A549 (cell line): ENCODE measurements around the gene TMOD2. TPM values are rescaled to one million over a fixed set of nuclear protein-coding genes. Genes with fewer than 3 reads are reported as not detected.

Experiments used
- ATAC-seq, 2 experiments: fragments of 200-7000 bp in 1 of 2; fragments of >200 bp in 1 of 2; cut with Nextera tagmentation in 1 of 2; cut with Tn5 transposase in 1 of 2; 3 replicates each; pipeline versions ENCODE4 v1.8.0 to v1.9.1; 2018 to 2020; ENCODE audit warnings: mild to moderate bottlenecking in 1 of 2, moderate library complexity in 1 of 2
- CTCF ChIA-PET: fragments of 300-600 bp; sonication (Branson Sonifier 250); formaldehyde crosslinking; extraction: SDS; loops from one replicate; lab custom pipeline; 2021; ENCODE audit warnings: antibody characterized with exemption, inconsistent platforms; lab: Yijun Ruan, JAX
- POLR2A ChIA-PET: fragments of 350-600 bp; formaldehyde crosslinking; extraction: SDS; loops from one replicate; lab custom pipeline; 2021; ENCODE audit warnings: antibody characterized with exemption, inconsistent platforms; lab: Yijun Ruan, JAX
- DNase-seq, 2 experiments: peaks; one replicate each; pipeline versions ENCODE4 v3.0.0 to v3.0.0-alpha.2; 2011 to 2016; ENCODE audit warnings: low read depth in 1 of 2, low spot score in 1 of 2
- FAIRE-seq: peaks from 2 replicates; lab custom pipeline; 2011; peaks lifted over from hg19 to GRCh38; lab: Jason Lieb, UNC
- H3K27ac ChIP-seq, 2 experiments: fragments of >200 bp; sonication (Bioruptor Twin); formaldehyde crosslinking; 3 replicates each; pipeline ENCODE4 v1.5.1; 2016 to 2017
- H3K4me1 ChIP-seq: fragments of >200 bp; sonication (Bioruptor Twin); formaldehyde crosslinking; 3 replicates; pipeline ENCODE4 v1.6.1; 2016
- H3K4me2 ChIP-seq: fragments of >200 bp; sonication (Bioruptor Twin); formaldehyde crosslinking; 3 replicates; pipeline ENCODE4 v1.6.1; 2016
- H3K4me3 ChIP-seq: fragments of >200 bp; sonication (Bioruptor Twin); formaldehyde crosslinking; 3 replicates; pipeline ENCODE4 v1.5.1; 2016
- H3K9me3 ChIP-seq: fragments of >200 bp; sonication (Bioruptor Twin); formaldehyde crosslinking; 3 replicates; pipeline ENCODE4 v1.6.1; 2016
- BHLHE40 ChIP-seq: IDR thresholded peaks from 2 replicates; pipeline ENCODE4 v1.6.1; 2012; ENCODE audit warnings: low read depth, low read length, inconsistent platforms
- CBX2 ChIP-seq: fragments of 200-600 bp; sonication (generic); IDR thresholded peaks from 2 replicates; pipeline ENCODE4 v1.6.1; 2016; ENCODE audit warnings: low read depth, mild to moderate bottlenecking, borderline replicate concordance
- CBX8 ChIP-seq: fragments of 200-600 bp; sonication (generic); IDR thresholded peaks from 2 replicates; pipeline ENCODE4 v1.6.1; 2016
- CHD4 ChIP-seq: fragments of 200-600 bp; sonication (generic); IDR thresholded peaks from 2 replicates; pipeline ENCODE4 v1.6.1; 2016; ENCODE audit warnings: antibody characterized with exemption, mild to moderate bottlenecking, borderline replicate concordance
- EHF ChIP-seq: fragments of 250-450 bp; sonication (Bioruptor Pico); IDR thresholded peaks from 2 replicates; pipeline ENCODE4 v1.5.0; 2020; ENCODE audit warnings: mild to moderate bottlenecking
- EHMT2 ChIP-seq: fragments of 200-600 bp; sonication (generic); IDR thresholded peaks from 2 replicates; pipeline ENCODE4 v1.6.1; 2016; ENCODE audit warnings: antibody characterized with exemption, low read depth, mild to moderate bottlenecking, moderate library complexity
- EP300 ChIP-seq, 2 experiments: fragments of >200 bp; sonication (Bioruptor Twin); formaldehyde crosslinking; IDR thresholded peaks; 2 replicates in 1 of 2; 3 replicates in 1 of 2; pipeline ENCODE4 v1.6.1; 2016 to 2017
- ESRRA ChIP-seq: fragments of 150-350 bp; IDR thresholded peaks from 2 replicates; pipeline ENCODE4 v1.6.1; 2014; ENCODE audit warnings: mild to moderate bottlenecking, low read length, borderline replicate concordance
- FOSB ChIP-seq: fragments of 250-450 bp; sonication (Bioruptor Pico); IDR thresholded peaks from 2 replicates; pipeline ENCODE4 v1.5.0; 2020; ENCODE audit warnings: mild to moderate bottlenecking, moderate library complexity
- FOXS1 ChIP-seq: fragments of 250-450 bp; sonication (Bioruptor Pico); IDR thresholded peaks from 2 replicates; pipeline ENCODE4 v1.5.0; 2020; ENCODE audit warnings: mild to moderate bottlenecking, moderate library complexity
- HEYL ChIP-seq: fragments of 250-450 bp; sonication (Bioruptor Pico); IDR thresholded peaks from 2 replicates; pipeline ENCODE4 v1.8.0; 2021; ENCODE audit warnings: mild to moderate bottlenecking, moderate library complexity
- HOXA7 ChIP-seq: fragments of 250-450 bp; sonication (Bioruptor Pico); IDR thresholded peaks from 2 replicates; pipeline ENCODE4 v1.5.0; 2020; ENCODE audit warnings: mild to moderate bottlenecking, moderate library complexity
- HOXB13 ChIP-seq: fragments of 250-450 bp; sonication (Bioruptor Pico); IDR thresholded peaks from 2 replicates; pipeline ENCODE4 v1.5.0; 2020; ENCODE audit warnings: low read depth, mild to moderate bottlenecking, moderate library complexity
- MAZ ChIP-seq: fragments of 150-350 bp; IDR thresholded peaks from 2 replicates; pipeline ENCODE4 v1.6.1; 2014; ENCODE audit warnings: antibody characterized with exemption, low read depth, low read length, borderline replicate concordance
- MYC ChIP-seq: IDR thresholded peaks from 2 replicates; pipeline ENCODE4 v1.6.1; 2012; ENCODE audit warnings: mild to moderate bottlenecking, inconsistent platforms, low read length, improper control_type of control experiment, borderline replicate concordance
- NPAS2 ChIP-seq: fragments of 250-450 bp; sonication (Bioruptor Pico); IDR thresholded peaks from 2 replicates; pipeline ENCODE4 v1.8.0; 2022; ENCODE audit warnings: mild to moderate bottlenecking, moderate library complexity, borderline replicate concordance
- PHF8 ChIP-seq: fragments of 200-600 bp; sonication (generic); IDR thresholded peaks from 2 replicates; pipeline ENCODE4 v1.6.1; 2016; ENCODE audit warnings: low read depth, mild to moderate bottlenecking, antibody characterized with exemption, moderate library complexity, borderline replicate concordance
- POLR2A ChIP-seq: IDR thresholded peaks from 2 replicates; pipeline ENCODE4 v1.6.1; 2012; ENCODE audit warnings: mild to moderate bottlenecking, low read length
- POLR2AphosphoS2 ChIP-seq: conservative IDR thresholded peaks from 2 replicates; pipeline ENCODE4 v1.6.1; 2012; ENCODE audit warnings: low read length, improper control_type of control experiment, inconsistent platforms
- RAD21 ChIP-seq, 2 experiments: fragments of >200 bp in 1 of 2; sonication (Bioruptor Twin) in 1 of 2; formaldehyde crosslinking in 1 of 2; IDR thresholded peaks in 1 of 2; conservative IDR thresholded peaks in 1 of 2; 2 replicates in 1 of 2; 3 replicates in 1 of 2; pipeline ENCODE4 v1.6.1; 2012 to 2018; ENCODE audit warnings: inconsistent platforms in 1 of 2
- RCOR1 ChIP-seq: fragments of 150-350 bp; IDR thresholded peaks from 2 replicates; pipeline ENCODE4 v1.6.1; 2014; ENCODE audit warnings: antibody characterized with exemption, low read length, low read depth
- REST ChIP-seq: fragments of 200-600 bp; sonication (generic); IDR thresholded peaks from 2 replicates; pipeline ENCODE4 v1.6.1; 2016; ENCODE audit warnings: antibody characterized with exemption, mild to moderate bottlenecking, moderate library complexity
- RFX5 ChIP-seq: fragments of 450-650 bp; IDR thresholded peaks from 2 replicates; pipeline ENCODE4 v1.7.1; 2014; ENCODE audit warnings: antibody characterized with exemption, mild to moderate bottlenecking, moderate library complexity
- SMC3 ChIP-seq: fragments of >200 bp; sonication (Bioruptor Twin); formaldehyde crosslinking; IDR thresholded peaks from 3 replicates; pipeline ENCODE4 v1.6.1; 2018; ENCODE audit warnings: inconsistent platforms
- SREBF2 ChIP-seq: fragments of 450-650 bp; IDR thresholded peaks from 2 replicates; pipeline ENCODE4 v1.6.1; 2014; ENCODE audit warnings: mild to moderate bottlenecking, moderate library complexity
- ZC3H11A ChIP-seq: fragments of 450-650 bp; IDR thresholded peaks from 2 replicates; pipeline ENCODE4 v1.6.1; 2014; ENCODE audit warnings: antibody characterized with exemption, mild to moderate bottlenecking
- ZNF302 ChIP-seq: fragments of 250-450 bp; sonication (Bioruptor Pico); IDR thresholded peaks from 2 replicates; pipeline ENCODE4 v1.9.0; 2021; ENCODE audit warnings: inconsistent platforms, mild to moderate bottlenecking, moderate library complexity
- ZSCAN20 ChIP-seq: fragments of 250-450 bp; sonication (Bioruptor Pico); IDR thresholded peaks from 2 replicates; pipeline ENCODE4 v1.8.0; 2022; ENCODE audit warnings: mild to moderate bottlenecking, moderate library complexity
- WGBS: methylation state at CpG from one replicate; pipeline ENCODE4 v1.1.6; 2017; ENCODE audit errors: missing lambda C conversion rate; 5-methylcytosine and 5-hydroxymethylcytosine counted together
- polyA plus RNA-seq, 4 experiments: library from polyadenylated mRNA; depleted of rRNA in 3 of 4; stranded (reverse); fragments of >200 nt; fragmentation: RNase III in 1 of 4; extraction: RNeasy Plus Mini Kit Qiagen cat#74134 plus additional on column Dnase treatment in 1 of 4; gene quantifications; 2 replicates in 3 of 4; 3 replicates in 1 of 4; pipeline ENCODE4 v1.2.3, GENCODE V29; 2011 to 2017
- TF ChIP-seq, protein P1 (sequence below): fragments of 250-450 bp; sonication (Bioruptor Pico); IDR thresholded peaks from 2 replicates; pipeline ENCODE4 v1.5.0; 2021; ENCODE audit warnings: mild to moderate bottlenecking, moderate library complexity, borderline replicate concordance

Gene TMOD2
- polyA plus RNA-seq, 2 of the 4 experiments (the other 2 are of a cell fraction) = 2.1 to 2.5 TPM

- Histone ChIP-seq H3K4me3 (peak overlapping the region; percentile 70; the same call in 1 of the 3 replicates), H3K9me3 (no peaks in the 10 kb centered on the region), H3K4me1 (peaks cover 39% of the 10 kb centered on the region), H3K27ac (peak overlapping the region; percentile 96 to 99), H3K4me2 (peak overlapping the region; percentile 86)
- no peak for TF ChIP-seq MAZ
- no peak for TF ChIP-seq CHD4
- no peak for TF ChIP-seq MYC
- no peak for TF ChIP-seq EHMT2
- no peak for TF ChIP-seq HEYL (CRISPR knock-in tag)
- no peak for TF ChIP-seq SMC3
- no peak for TF ChIP-seq ZNF302
- FAIRE-seq = no peak
- ChIA-PET POLR2A (interaction anchor here (1.2 to 2.4 kb wide), 5 partner anchors 9 to 60 kb away, joined by 4 to 8 read pairs (median 6); no protein-coding TSS in a partner anchor), CTCF (interaction anchor here (0.6 to 2.4 kb wide), 11 partner anchors 12 to 179 kb away, joined by 3 to 12 read pairs (median 4); no protein-coding TSS in a partner anchor)
- peak; percentile 3 to 6; a peak in 3 of 6 replicates for ATAC-seq
- 39% methylated on average over 9 of the region's 9 CpGs for WGBS
- DNase-seq = peak in 1 of 2 experiments; percentile 53
Observed at GRCh38 chr15:51828621-51829375, 77.4 kb downstream of the TMOD2 start.

DNA sequence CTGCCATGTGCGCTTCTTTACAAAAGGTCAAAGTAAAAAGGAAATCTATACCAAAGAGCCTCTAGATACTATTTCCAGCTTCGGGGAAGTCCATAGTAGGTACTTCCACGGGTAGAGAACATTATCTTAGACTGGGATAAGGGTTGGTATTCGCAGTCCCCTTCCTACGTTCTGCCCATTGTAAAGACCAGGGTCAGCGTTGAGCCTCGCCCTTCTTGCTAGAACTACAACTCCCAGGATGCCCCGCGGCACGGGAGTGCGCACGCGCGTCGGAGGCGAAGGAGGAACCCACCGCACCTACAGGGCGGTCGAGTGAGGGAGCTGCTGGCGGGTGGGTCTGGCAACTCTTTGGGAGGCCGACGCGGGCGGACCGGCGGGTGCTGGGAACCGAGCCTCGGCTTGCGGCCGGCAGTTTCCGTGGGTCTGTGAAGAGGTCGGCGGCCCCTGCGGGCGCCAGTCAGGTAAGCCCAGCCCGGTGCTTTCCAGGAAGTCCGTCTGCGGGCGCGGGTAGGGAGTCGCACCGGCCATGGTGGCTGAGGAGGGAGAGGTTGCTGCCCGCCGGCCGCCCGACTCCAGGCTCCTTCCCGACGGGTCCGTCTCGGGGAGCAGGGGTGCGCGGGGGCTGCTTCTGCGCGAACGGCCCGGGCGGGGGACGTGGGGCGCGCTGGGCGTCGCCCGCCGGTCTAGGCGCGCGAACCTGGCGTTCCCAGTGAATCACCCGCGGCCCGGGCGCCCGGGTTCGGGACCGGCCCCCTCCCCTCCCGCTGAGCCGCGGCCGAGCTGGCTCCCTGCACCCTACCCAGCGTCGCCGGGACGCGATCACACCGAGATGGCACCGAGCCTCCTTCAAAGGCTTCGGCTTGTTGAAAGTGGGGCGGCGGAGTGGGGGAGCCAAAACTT is 78.2 kb downstream of the TMOD2 start, which contains the start of gene TMOD3:
Gene TMOD3 (plus strand): TSS at position 278 of the 900 bp plus-strand sequence. CDS start 33,232 bp downstream, outside the sequence.
- Histone ChIP-seq H3K9me3 (no peaks in the 10 kb centered on the region), H3K4me3 (peak within 1 kb of the TSS; percentile 70), H3K27ac (peak within 1 kb of the TSS; percentile 96 to 99), H3K4me2 (peak within 1 kb of the TSS; percentile 86), H3K4me1 (peaks cover 47% of the 10 kb centered on the region)
- CTCF ChIA-PET = interaction anchor here (0.7 to 2.4 kb wide), 14 partner anchors 11 to 180 kb away, joined by 3 to 12 read pairs (median 4); no protein-coding TSS in a partner anchor
- WGBS = 6% methylated on average over 27 of the region's 89 CpGs
- ATAC-seq (peak; percentile 91 to 96), FAIRE-seq (peak; percentile 76), DNase-seq (peak; percentile 95)
- POLR2A ChIA-PET = interaction anchor here (0.6 to 2.4 kb wide), 8 partner anchors 8 to 423 kb away, joined by 3 to 8 read pairs (median 6); no protein-coding TSS in a partner anchor
- TF ChIP-seq MAZ = no peak
- TF ChIP-seq FOSB (CRISPR knock-in tag) = no peak
- TF ChIP-seq FOXS1 = no peak
- no peak for TF ChIP-seq ZNF302
- no peak for TF ChIP-seq RCOR1
- TF ChIP-seq, protein P1, sequence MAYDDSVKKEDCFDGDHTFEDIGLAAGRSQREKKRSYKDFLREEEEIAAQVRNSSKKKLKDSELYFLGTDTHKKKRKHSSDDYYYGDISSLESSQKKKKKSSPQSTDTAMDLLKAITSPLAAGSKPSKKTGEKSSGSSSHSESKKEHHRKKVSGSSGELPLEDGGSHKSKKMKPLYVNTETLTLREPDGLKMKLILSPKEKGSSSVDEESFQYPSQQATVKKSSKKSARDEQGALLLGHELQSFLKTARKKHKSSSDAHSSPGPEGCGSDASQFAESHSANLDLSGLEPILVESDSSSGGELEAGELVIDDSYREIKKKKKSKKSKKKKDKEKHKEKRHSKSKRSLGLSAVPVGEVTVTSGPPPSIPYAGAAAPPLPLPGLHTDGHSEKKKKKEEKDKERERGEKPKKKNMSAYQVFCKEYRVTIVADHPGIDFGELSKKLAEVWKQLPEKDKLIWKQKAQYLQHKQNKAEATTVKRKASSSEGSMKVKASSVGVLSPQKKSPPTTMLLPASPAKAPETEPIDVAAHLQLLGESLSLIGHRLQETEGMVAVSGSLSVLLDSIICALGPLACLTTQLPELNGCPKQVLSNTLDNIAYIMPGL (CRISPR knock-in tag) = 0 out of 2 replicates have a peak, but pooled peaks have one; percentile 55
- TF ChIP-seq POLR2A = peak; percentile 95
- no peak for TF ChIP-seq ZC3H11A
- no peak for TF ChIP-seq CBX2
- TF ChIP-seq ZSCAN20 (CRISPR knock-in tag) = no peak
- TF ChIP-seq SMC3 = peak; percentile 38; the same call in 1 of the 3 replicates
- TF ChIP-seq HOXB13 = no peak
- no peak for TF ChIP-seq SREBF2
- no peak for TF ChIP-seq HOXA7 (CRISPR knock-in tag)
- TF ChIP-seq RFX5 = no peak
- TF ChIP-seq NPAS2 = no peak
- TF ChIP-seq RAD21 (conservative IDR thresholded peaks at IDR 0.05 in 1 of 2, IDR thresholded peaks at IDR 0.05 in 1 of 2) = peak in 1 of 2 experiments; percentile 41; a peak in 3 of 5 replicates
- TF ChIP-seq EP300 (IDR thresholded peaks at IDR 0.05) = no peak
- TF ChIP-seq REST = no peak
- TF ChIP-seq ESRRA = no peak
- no peak for TF ChIP-seq EHF (CRISPR knock-in tag)
- no peak for TF ChIP-seq BHLHE40
- no peak for TF ChIP-seq CHD4
- no peak for TF ChIP-seq EHMT2
- no peak for TF ChIP-seq CBX8
- no peak for TF ChIP-seq POLR2AphosphoS2
- peak; percentile 60 for TF ChIP-seq PHF8
